NK-92 treated with Interleukin-12 subunit alpha and Interleukin-12 subunit beta, amount 100 ng/mL, for 24 hours (cell line): Measurements from ENCODE around the gene CCL1.

Experiments
- DNase-seq: peaks from one replicate; lab custom pipeline; 2025; lab: John Stamatoyannopoulos, UW

Gene CCL1

GRCh38 chr17:34382621-34383124, 19.6 kb upstream of the CCL1 start:
- DNase-seq, result no peak

GRCh38 chr17:34379868-34380267, 16.8 kb upstream of the CCL1 start:
- DNase-seq, result no peak

GRCh38 chr17:34378664-34379101, 15.7 kb upstream of the CCL1 start:
- DNase-seq, result no peak

GRCh38 chr17:34377078-34377823, 14.2 kb upstream of the CCL1 start:
- DNase-seq, result no peak

GRCh38 chr17:34375426-34375997, 12.5 kb upstream of the CCL1 start:
- no peak for DNase-seq

- no peak for DNase-seq
Measured at GRCh38 chr17:34374457-34374856, 11.4 kb upstream of the CCL1 start.

GRCh38 chr17:34371405-34372100, 8.5 kb upstream of the CCL1 start:
- DNase-seq, result no peak

- DNase-seq, result no peak
Measured at GRCh38 chr17:34370997-34371395, 8.0 kb upstream of the CCL1 start.

- no peak for DNase-seq
Measured at GRCh38 chr17:34370376-34370996, 7.5 kb upstream of the CCL1 start.

- no peak for DNase-seq
Measured at GRCh38 chr17:34369571-34369970, 6.5 kb upstream of the CCL1 start.

GRCh38 chr17:34368946-34369500, 6.0 kb upstream of the CCL1 start:
- DNase-seq, result no peak

- no peak for DNase-seq
Measured at GRCh38 chr17:34368196-34368945, 5.3 kb upstream of the CCL1 start.

- no peak for DNase-seq
Measured at GRCh38 chr17:34367486-34368195, 4.6 kb upstream of the CCL1 start.

- no peak for DNase-seq
Measured at GRCh38 chr17:34366529-34367107, 3.6 kb upstream of the CCL1 start.

GRCh38 chr17:34366010-34366409, 3.0 kb upstream of the CCL1 start:
- no peak for DNase-seq

GRCh38 chr17:34365340-34365739, 2.3 kb upstream of the CCL1 start:
- DNase-seq, result no peak

- DNase-seq, result no peak
Measured at GRCh38 chr17:34364751-34365150, 1.7 kb upstream of the CCL1 start.

GRCh38 chr17:34361478-34362061, 1.5 kb downstream of the CCL1 start:
- peak; percentile 60 for DNase-seq

- DNase-seq, result no peak
Measured at GRCh38 chr17:34360601-34361270, 2.3 kb downstream of the CCL1 start.

- no peak for DNase-seq
Measured at GRCh38 chr17:34358631-34359030, 4.4 kb downstream of the CCL1 start.
